HepG2 (cell line): ENCODE results near the gene METTL5. TPM values are rescaled to one million over a fixed set of nuclear protein-coding genes. Genes with fewer than 3 reads are reported as not detected.
A peak's percentile ranks its signal among the peaks of the same experiment; 100 is the strongest.

Experiments used
- CAMTA2 ChIP-seq: sonication (generic); formaldehyde crosslinking; IDR thresholded peaks from 2 replicates; pipeline ENCODE4 v1.4.0; 2020; ENCODE audit warnings: mild to moderate bottlenecking, missing genetic modification reagents, borderline replicate concordance
- CENPT ChIP-seq: sonication (generic); formaldehyde crosslinking; IDR thresholded peaks from 2 replicates; pipeline ENCODE4 v1.8.0; 2022; ENCODE audit warnings: low read depth, mild to moderate bottlenecking, moderate library complexity, missing genetic modification reagents
- E2F2 ChIP-seq: sonication (generic); formaldehyde crosslinking; IDR thresholded peaks from 2 replicates; pipeline ENCODE4 v1.4.0; 2020; ENCODE audit warnings: missing genetic modification reagents, borderline replicate concordance
- EEA1 ChIP-seq: sonication (generic); formaldehyde crosslinking; IDR thresholded peaks from 2 replicates; pipeline ENCODE4 v1.5.1; 2020; ENCODE audit warnings: mild to moderate bottlenecking, missing genetic modification reagents, borderline replicate concordance
- EP300 ChIP-seq, 3 experiments: sonication (generic) in 1 of 3; formaldehyde crosslinking in 1 of 3; IDR thresholded peaks; 2 replicates each; pipeline versions ENCODE4 v1.5.1 to v1.6.1; 2011 to 2020; ENCODE audit warnings: low read depth in 2 of 3, low read length in 2 of 3, borderline replicate concordance in 1 of 3, improper control_type of control experiment in 1 of 3, mild to moderate bottlenecking in 1 of 3, missing genetic modification reagents in 1 of 3, moderate library complexity in 1 of 3
- ETV6 ChIP-seq: sonication (generic); formaldehyde crosslinking; conservative IDR thresholded peaks from 2 replicates; pipeline ENCODE4 v1.4.0; 2020; ENCODE audit warnings: missing genetic modification reagents
- GATAD2A ChIP-seq: IDR thresholded peaks from 2 replicates; pipeline ENCODE4 v1.6.1; 2016
- HDAC6 ChIP-seq: fragments of 200-600 bp; sonication (generic); IDR thresholded peaks from 2 replicates; pipeline ENCODE4 v1.7.0; 2017; ENCODE audit warnings: mild to moderate bottlenecking, antibody characterized with exemption, low read length, low read depth
- HIC2 ChIP-seq: sonication (generic); formaldehyde crosslinking; IDR thresholded peaks from 2 replicates; pipeline ENCODE4 v1.9.0; 2022; ENCODE audit warnings: low read depth, missing genetic modification reagents
- HNF4A ChIP-seq: sonication (generic); formaldehyde crosslinking; IDR thresholded peaks from 2 replicates; pipeline ENCODE4 v1.4.0; 2020; ENCODE audit warnings: missing genetic modification reagents
- HOXD1 ChIP-seq: sonication (generic); formaldehyde crosslinking; IDR thresholded peaks from 2 replicates; pipeline ENCODE4 v1.5.0; 2020; ENCODE audit warnings: missing genetic modification reagents
- MYNN ChIP-seq: sonication (generic); formaldehyde crosslinking; IDR thresholded peaks from 2 replicates; pipeline ENCODE4 v1.4.0; 2020; ENCODE audit warnings: mild to moderate bottlenecking, low read depth, missing genetic modification reagents
- NFRKB ChIP-seq: fragments of 450-650 bp; IDR thresholded peaks from 2 replicates; pipeline ENCODE4 v1.6.1; 2017
- RARA ChIP-seq: IDR thresholded peaks from 2 replicates; pipeline ENCODE4 v1.6.1; 2016; ENCODE audit warnings: missing genetic modification reagents, missing compliant biosample characterization
- RBFOX2 ChIP-seq: fragments of 200-400 bp; formaldehyde crosslinking; IDR thresholded peaks from 2 replicates; pipeline ENCODE4 v1.6.1; 2017; ENCODE audit warnings: low read depth, mild to moderate bottlenecking, low read length
- ZBTB33 ChIP-seq: sonication (generic); formaldehyde crosslinking; IDR thresholded peaks from 2 replicates; pipeline ENCODE4 v1.4.0; 2020; ENCODE audit warnings: missing genetic modification reagents
- ZFP36L1 ChIP-seq: sonication (generic); formaldehyde crosslinking; IDR thresholded peaks from 2 replicates; pipeline ENCODE4 v1.8.0; 2022; ENCODE audit warnings: mild to moderate bottlenecking, missing genetic modification reagents, moderate library complexity
- ZFP41 ChIP-seq: sonication (generic); formaldehyde crosslinking; IDR thresholded peaks from 2 replicates; pipeline ENCODE4 v1.4.0; 2020; ENCODE audit warnings: mild to moderate bottlenecking, missing genetic modification reagents, borderline replicate concordance
- ZNF136 ChIP-seq: sonication (generic); formaldehyde crosslinking; IDR thresholded peaks from 2 replicates; pipeline ENCODE4 v1.8.1; 2022; ENCODE audit warnings: low read depth, mild to moderate bottlenecking, moderate library complexity, missing genetic modification reagents
- ZNF138 ChIP-seq: sonication (generic); formaldehyde crosslinking; IDR thresholded peaks from 2 replicates; pipeline ENCODE4 v1.5.0; 2020; ENCODE audit warnings: mild to moderate bottlenecking, low read depth, missing genetic modification reagents
- ZNF20 ChIP-seq: sonication (generic); formaldehyde crosslinking; IDR thresholded peaks from 2 replicates; pipeline ENCODE4 v1.4.0; 2020; ENCODE audit warnings: mild to moderate bottlenecking, moderate library complexity, missing genetic modification reagents
- ZNF207 ChIP-seq: fragments of 450-650 bp; IDR thresholded peaks from 2 replicates; pipeline ENCODE4 v1.6.1; 2016; ENCODE audit warnings: antibody characterized with exemption, borderline replicate concordance
- ZNF333 ChIP-seq: sonication (generic); formaldehyde crosslinking; IDR thresholded peaks from 2 replicates; pipeline ENCODE4 v1.4.0; 2020; ENCODE audit warnings: mild to moderate bottlenecking, missing genetic modification reagents, borderline replicate concordance
- ZNF543 ChIP-seq: sonication (generic); formaldehyde crosslinking; IDR thresholded peaks from 2 replicates; pipeline ENCODE4 v1.4.0; 2020; ENCODE audit warnings: mild to moderate bottlenecking, missing genetic modification reagents
- ZNF747 ChIP-seq: sonication (generic); formaldehyde crosslinking; IDR thresholded peaks from 2 replicates; pipeline ENCODE4 v1.8.1; 2023; ENCODE audit warnings: missing genetic modification reagents, mild to moderate bottlenecking, borderline replicate concordance
- polyA plus RNA-seq, 8 experiments: library from polyadenylated mRNA; depleted of rRNA in 3 of 8; stranded (reverse) in 7 of 8; unstranded in 1 of 8; fragments of >200 nt; fragmentation: Illumina TruSeq in 4 of 8; extraction: Trizol in 4 of 8; gene quantifications; 2 replicates each; pipeline versions ENCODE4 v1.2.1 to v1.2.3, GENCODE V29; 2011 to 2016; ENCODE audit warnings: low read depth in 4 of 8, missing spikeins in 1 of 8, mixed read lengths in 1 of 8; ENCODE audit not compliant: insufficient read depth in 1 of 8
- total RNA-seq, 5 experiments: library from RNA; depleted of rRNA; stranded (reverse); fragments of >200 nt; fragmentation: Illumina TruSeq; extraction: Trizol; gene quantifications; 2 replicates each; pipeline ENCODE4 v1.2.3, GENCODE V29; 2016; ENCODE audit warnings: low read depth in 1 of 5

METTL5 gene
- total and polyA plus RNA-seq, 2 of the 13 experiments (the other 11 are each of a cell fraction or from before 2014, with no cell fraction given), result 50.7 to 95.1 TPM

- peak; percentile 65 for TF ChIP-seq ETV6
- peak; percentile 94 for TF ChIP-seq E2F2 (CRISPR knock-in tag)
- TF ChIP-seq HDAC6, result no peak
- no peak for TF ChIP-seq HNF4A (CRISPR knock-in tag)
- no peak for TF ChIP-seq ZNF20 (CRISPR knock-in tag)
- TF ChIP-seq ZNF333, result no peak; the same call in 1 of the 2 replicates
- peak; percentile 82 for TF ChIP-seq ZBTB33 (CRISPR knock-in tag)
- TF ChIP-seq HOXD1, result 0 out of 2 replicates have a peak, but pooled peaks have one; percentile 3
- no peak for TF ChIP-seq MYNN (CRISPR knock-in tag)
- peak; percentile 97 for TF ChIP-seq EEA1
- no peak for TF ChIP-seq ZNF207
- peak; percentile 87; the same call in 1 of the 2 replicates for TF ChIP-seq ZNF747 (CRISPR knock-in tag)
- TF ChIP-seq RARA, result peak; percentile 42; the same call in 1 of the 2 replicates
- TF ChIP-seq GATAD2A (CRISPR knock-in tag), result peak; percentile 61
- TF ChIP-seq CENPT (CRISPR knock-in tag), result 0 out of 2 replicates have a peak, but pooled peaks have one; percentile 40
- TF ChIP-seq CAMTA2 (CRISPR knock-in tag), result no peak
- TF ChIP-seq ZFP41 (CRISPR knock-in tag), result no peak
- TF ChIP-seq RBFOX2, result peak; percentile 96
- peak; percentile 79 for TF ChIP-seq ZFP36L1
- TF ChIP-seq EP300 (IDR thresholded peaks at IDR 0.05; ENCODE audit: low read depth in 2 of 2, low read length in 2 of 2), result no peak
- TF ChIP-seq EP300 (CRISPR knock-in tag; IDR thresholded peaks at IDR 0.05; ENCODE audit: borderline replicate concordance), result no peak
- TF ChIP-seq ZNF543 (CRISPR knock-in tag), result peak; percentile 93
- TF ChIP-seq NFRKB, result no peak
- TF ChIP-seq HIC2, result no peak; the same call in none of the 2 replicates
- 0 out of 2 replicates have a peak, but pooled peaks have one; percentile 61 for TF ChIP-seq ZNF136 (CRISPR knock-in tag)
- TF ChIP-seq ZNF138, result peak; percentile 94; the same call in 1 of the 2 replicates
These were observed at the start of gene METTL5 (continued) for GRCh38 chr2:169824373-169825333.
